Endodermal cell (in vitro differentiated cells): ENCODE measurements around the gene DLG5. TPM values are rescaled to one million over a fixed set of nuclear protein-coding genes. Genes with fewer than 3 reads are reported as not detected.

ENCODE experiments used
- DNase-seq: peaks from one replicate; pipeline ENCODE4 v3.0.0-alpha.2; 2017
- H3K27ac ChIP-seq: 2 replicates; pipeline ENCODE4 v1.5.1; 2013; ENCODE audit warnings: mild to moderate bottlenecking, low read depth, low read length, moderate library complexity
- H3K27me3 ChIP-seq: 2 replicates; pipeline ENCODE4 v1.6.1; 2013; ENCODE audit warnings: mild to moderate bottlenecking, low read length, moderate library complexity; ENCODE audit not compliant: insufficient read depth, control insufficient read depth, poor library complexity, severe bottlenecking
- H3K36me3 ChIP-seq: 2 replicates; pipeline ENCODE4 v1.7.0; 2013; ENCODE audit warnings: mild to moderate bottlenecking, low read length, moderate library complexity; ENCODE audit not compliant: control insufficient read depth, insufficient read depth
- H3K4me1 ChIP-seq: one replicate; pipeline ENCODE4 v1.7.0; 2013; ENCODE audit warnings: low read length; ENCODE audit not compliant: control insufficient read depth, insufficient read depth
- H3K4me3 ChIP-seq: 2 replicates; pipeline ENCODE4 v1.5.1; 2013; ENCODE audit warnings: mild to moderate bottlenecking, low read length, moderate library complexity
- H3K9ac ChIP-seq: 2 replicates; pipeline ENCODE4 v1.6.1; 2013; ENCODE audit warnings: mild to moderate bottlenecking, low read length, moderate library complexity; ENCODE audit not compliant: poor library complexity, severe bottlenecking; ENCODE audit errors: extremely low read depth
- H3K9me3 ChIP-seq: 2 replicates; pipeline ENCODE4 v1.6.1; 2013; ENCODE audit warnings: mild to moderate bottlenecking, low read length, moderate library complexity; ENCODE audit not compliant: control insufficient read depth
- H3K27ac Mint-ChIP-seq: 2 replicates; pipeline ENCODE4 v1.8.0; 2020; ENCODE audit warnings: mixed read lengths
- H3K27me3 Mint-ChIP-seq: 2 replicates; pipeline ENCODE4 v1.8.0; 2021; ENCODE audit warnings: mild to moderate bottlenecking, mixed read lengths; ENCODE audit not compliant: insufficient read depth
- H3K36me3 Mint-ChIP-seq: 2 replicates; pipeline ENCODE4 v1.8.0; 2020; ENCODE audit warnings: low read depth, mixed read lengths
- H3K4me1 Mint-ChIP-seq: 2 replicates; pipeline ENCODE4 v1.8.0; 2020; ENCODE audit warnings: mixed read lengths
- H3K4me3 Mint-ChIP-seq: 2 replicates; pipeline ENCODE4 v1.8.0; 2020; ENCODE audit warnings: mild to moderate bottlenecking, moderate library complexity, mixed read lengths
- H3K9me3 Mint-ChIP-seq: 2 replicates; pipeline ENCODE4 v1.8.0; 2020; ENCODE audit warnings: mild to moderate bottlenecking, mixed read lengths
- CTCF ChIP-seq: fragments of 200-600 bp; sonication (generic); conservative IDR thresholded peaks from 2 replicates; pipeline ENCODE4 v1.5.0; 2021; ENCODE audit warnings: antibody characterized with exemption, mild to moderate bottlenecking
- WGBS, 2 experiments: methylation state at CpG; one replicate each; pipeline versions ENCODE4 v1.1.5 to v1.1.7; 2013; ENCODE audit warnings: missing lambda C conversion rate in 2 of 2, mixed read lengths in 1 of 2; ENCODE audit not compliant: insufficient coverage in 1 of 2, insufficient read length in 1 of 2; 5-methylcytosine and 5-hydroxymethylcytosine counted together
- total RNA-seq, 2 donors: library from RNA; stranded (reverse); fragmentation: NEBNext Ultra II Directional in 1 of 2; extraction: Animal tissue kit (Norgen Biotek cat#: 25700) in 1 of 2; gene quantifications; 2 replicates in 1 of 2; 3 replicates in 1 of 2; pipeline ENCODE4 v1.2.1, GENCODE V29; 2021

Gene DLG5
- total RNA-seq, 2 donors from 2014 or later, result 79.4 to 83.4 TPM

- no peaks in the 10 kb centered on the region for H3K27me3 Mint-ChIP-seq
- DNase-seq, result no peak
- H3K27me3 ChIP-seq, result no peaks in the 10 kb centered on the region
- H3K9me3 ChIP-seq, result no peaks in the 10 kb centered on the region
- H3K4me3 ChIP-seq, result no peak overlapping the region
- H3K36me3 Mint-ChIP-seq, result peaks cover 23% of the 10 kb centered on the region
- no peak overlapping the region for H3K27ac ChIP-seq
- peaks cover 26% of the 10 kb centered on the region for H3K4me1 Mint-ChIP-seq
- no peak for TF ChIP-seq CTCF
- peaks cover 9% of the 10 kb centered on the region for H3K4me1 ChIP-seq
- H3K9ac ChIP-seq, result no peak overlapping the region
- no peak overlapping the region for H3K4me3 Mint-ChIP-seq
- peaks cover 8% of the 10 kb centered on the region for H3K36me3 ChIP-seq
- 92 to 95% methylated on average over 3 to 4 of the region's 4 CpGs for WGBS, 2 experiments
- no peak overlapping the region for H3K27ac Mint-ChIP-seq
- no peaks in the 10 kb centered on the region for H3K9me3 Mint-ChIP-seq
Observed at GRCh38 chr10:77919713-77920108, 6.8 kb downstream of the DLG5 start.

GRCh38 chr10:77915319-77916105, 11.0 kb downstream of the DLG5 start:
- Histone ChIP-seq H3K9me3 (no peaks in the 10 kb centered on the region), H3K27ac (no peak overlapping the region), H3K27me3 (no peaks in the 10 kb centered on the region), H3K9ac (no peak overlapping the region), H3K36me3 (peaks cover 5% of the 10 kb centered on the region), H3K4me1 (no peaks in the 10 kb centered on the region), H3K4me3 (no peak overlapping the region)
- no peak for TF ChIP-seq CTCF
- DNase-seq, result no peak
- H3K9me3 Mint-ChIP-seq, result no peaks in the 10 kb centered on the region
- 95 to 96% methylated on average over 6 to 10 of the region's 10 CpGs for WGBS, 2 experiments
- peaks cover 16% of the 10 kb centered on the region for H3K36me3 Mint-ChIP-seq
- H3K4me3 Mint-ChIP-seq, result no peak overlapping the region
- H3K27ac Mint-ChIP-seq, result no peak overlapping the region
- peaks cover 20% of the 10 kb centered on the region for H3K4me1 Mint-ChIP-seq
- H3K27me3 Mint-ChIP-seq, result no peaks in the 10 kb centered on the region

GRCh38 chr10:77913090-77913489, 13.5 kb downstream of the DLG5 start:
- Histone ChIP-seq H3K27me3 (no peaks in the 10 kb centered on the region), H3K4me3 (no peak overlapping the region), H3K9me3 (no peaks in the 10 kb centered on the region), H3K4me1 (peaks cover 13% of the 10 kb centered on the region), H3K27ac (no peak overlapping the region), H3K36me3 (peaks cover under 1% of the 10 kb centered on the region), H3K9ac (no peak overlapping the region)
- Mint-ChIP-seq H3K4me3 (no peak overlapping the region), H3K4me1 (peaks cover 33% of the 10 kb centered on the region), H3K27me3 (no peaks in the 10 kb centered on the region), H3K27ac (no peak overlapping the region), H3K9me3 (no peaks in the 10 kb centered on the region), H3K36me3 (peaks cover 8% of the 10 kb centered on the region)
- TF ChIP-seq CTCF, result no peak
- DNase-seq, result no peak
- WGBS, 2 experiments, result 86 to 97% methylated on average over 4 of the region's 4 CpGs
